K562 (cell line): ENCODE measurements around the gene TMEM200B. TPM values are rescaled to one million over a fixed set of nuclear protein-coding genes. Genes with fewer than 3 reads are reported as not detected.

Experiments used
- CBX5 ChIP-seq: IDR thresholded peaks from 2 replicates; pipeline ENCODE4 v1.6.1; 2014; ENCODE audit warnings: low read depth, borderline replicate concordance
- ETV6 ChIP-seq, 3 experiments: fragments of 150-350 bp in 1 of 3; sonication (generic) in 1 of 3; formaldehyde crosslinking in 1 of 3; IDR thresholded peaks; 2 replicates each; pipeline versions ENCODE4 v1.6.1 to v1.8.0; 2014 to 2022; ENCODE audit warnings: borderline replicate concordance in 2 of 3, low read depth in 2 of 3, antibody characterized with exemption in 1 of 3, low read length in 1 of 3, mild to moderate bottlenecking in 1 of 3, missing genetic modification reagents in 1 of 3
- FOXM1 ChIP-seq, 2 experiments: fragments of 450-650 bp in 1 of 2; sonication (generic) in 1 of 2; formaldehyde crosslinking in 1 of 2; IDR thresholded peaks; 2 replicates each; pipeline versions ENCODE4 v1.6.1 to v1.9.0; 2017 to 2022; ENCODE audit warnings: low read depth in 2 of 2, mild to moderate bottlenecking in 2 of 2, missing genetic modification reagents in 1 of 2, moderate library complexity in 1 of 2
- GTF2F1 ChIP-seq: IDR thresholded peaks from 2 replicates; pipeline ENCODE4 v1.6.1; 2011; ENCODE audit warnings: low read depth, low read length, improper control_type of control experiment
- HDGF ChIP-seq: fragments of 450-650 bp; IDR thresholded peaks from 2 replicates; pipeline ENCODE4 v1.6.1; 2016
- LEF1 ChIP-seq: fragments of 450-650 bp; IDR thresholded peaks from 2 replicates; pipeline ENCODE4 v1.6.1; 2016; ENCODE audit warnings: mild to moderate bottlenecking
- MAFK ChIP-seq: IDR thresholded peaks from 2 replicates; pipeline ENCODE4 v1.6.1; 2011; ENCODE audit warnings: low read length, improper control_type of control experiment
- NBN ChIP-seq: fragments of 450-650 bp; IDR thresholded peaks from 2 replicates; pipeline ENCODE4 v1.6.1; 2016; ENCODE audit warnings: low read depth, mild to moderate bottlenecking
- NCOA2 ChIP-seq, 2 experiments: fragments of 450-650 bp; IDR thresholded peaks; 2 replicates each; pipeline ENCODE4 v1.6.1; 2018; ENCODE audit warnings: mild to moderate bottlenecking in 2 of 2, moderate library complexity in 1 of 2; ENCODE audit not compliant: partially characterized antibody in 2 of 2
- SMAD4 ChIP-seq: fragments of 250-450 bp; sonication (Bioruptor Pico); conservative IDR thresholded peaks from 2 replicates; pipeline ENCODE4 v1.8.0; 2021; ENCODE audit warnings: inconsistent platforms, mild to moderate bottlenecking, moderate library complexity
- TAF7 ChIP-seq: fragments of 450-650 bp; IDR thresholded peaks from 2 replicates; pipeline ENCODE4 v1.6.1; 2016; ENCODE audit warnings: missing genetic modification characterization, missing compliant biosample characterization
- TEAD4 ChIP-seq, 2 experiments: sonication (generic) in 1 of 2; formaldehyde crosslinking in 1 of 2; IDR thresholded peaks; 2 replicates each; pipeline versions ENCODE4 v1.6.1 to v1.8.0; 2012 to 2022; ENCODE audit warnings: borderline replicate concordance in 1 of 2, inconsistent platforms in 1 of 2, low read length in 1 of 2, mild to moderate bottlenecking in 1 of 2, missing genetic modification reagents in 1 of 2
- TOE1 ChIP-seq, 2 experiments: fragments of 450-650 bp in 1 of 2; sonication (generic) in 1 of 2; formaldehyde crosslinking in 1 of 2; IDR thresholded peaks; 2 replicates each; pipeline versions ENCODE4 v1.7.1 to v1.8.0; 2016 to 2022; ENCODE audit warnings: borderline replicate concordance in 2 of 2, mild to moderate bottlenecking in 2 of 2, antibody characterized with exemption in 1 of 2, inconsistent platforms in 1 of 2, low read depth in 1 of 2, missing genetic modification reagents in 1 of 2, moderate library complexity in 1 of 2
- ZFPM2 ChIP-seq: fragments of 250-450 bp; sonication (Bioruptor Pico); IDR thresholded peaks from 2 replicates; pipeline ENCODE4 v1.5.1; 2022; ENCODE audit warnings: mild to moderate bottlenecking
- ZNF583 ChIP-seq: fragments of 250-450 bp; sonication (Bioruptor Pico); IDR thresholded peaks from 2 replicates; pipeline ENCODE4 v1.4.0; 2020
- ZNF592 ChIP-seq: fragments of 450-650 bp; IDR thresholded peaks from 2 replicates; pipeline ENCODE4 v1.6.1; 2017; ENCODE audit warnings: antibody characterized with exemption, mild to moderate bottlenecking
- ZNF766 ChIP-seq: fragments of 200-800 bp; sonication (Bioruptor generic); conservative IDR thresholded peaks from 2 replicates; pipeline ENCODE4 v1.6.1; 2016; ENCODE audit warnings: missing genetic modification characterization, missing compliant biosample characterization
- polyA plus RNA-seq, 8 experiments: library from polyadenylated mRNA; depleted of rRNA in 4 of 8; stranded (reverse) in 5 of 8; unstranded in 3 of 8; fragments of >200 nt; fragmentation: Nextera tagmentation in 2 of 8; fragmentation: Illumina TruSeq in 1 of 8; extraction: Ambion mirVana in 2 of 8; extraction: Trizol in 1 of 8; gene quantifications; 2 replicates each; pipeline versions ENCODE4 v1.2.1 to v1.2.3, GENCODE V29; 2011 to 2014; ENCODE audit warnings: inconsistent platforms in 1 of 8, missing spikeins in 1 of 8
- total RNA-seq, 7 experiments: library from RNA; depleted of rRNA in 6 of 7; stranded (reverse); fragments of >200 nt in 6 of 7; fragmentation: Illumina TruSeq in 2 of 7; extraction: Trizol in 2 of 7; gene quantifications; 2 replicates each; pipeline versions ENCODE4 v1.2.1 to v1.2.3, GENCODE V29; 2011 to 2021; ENCODE audit warnings: low replicate concordance in 1 of 7
- TF ChIP-seq, protein P1 (sequence below): sonication (generic); formaldehyde crosslinking; IDR thresholded peaks from 2 replicates; pipeline ENCODE4 v1.8.1; 2023; ENCODE audit warnings: mild to moderate bottlenecking, missing genetic modification reagents, moderate library complexity
- TF ChIP-seq, protein P2 (sequence below): IDR thresholded peaks from 2 replicates; pipeline ENCODE4 v1.6.1; 2014; ENCODE audit warnings: antibody characterized with exemption

The TMEM200B gene
- total and polyA plus RNA-seq, 9 of the 15 experiments (the other 6 are each of a cell fraction or from before 2014, with no cell fraction given), result 0.04 to 0.35 (median 0.10) TPM; not detected in 1

DNA sequence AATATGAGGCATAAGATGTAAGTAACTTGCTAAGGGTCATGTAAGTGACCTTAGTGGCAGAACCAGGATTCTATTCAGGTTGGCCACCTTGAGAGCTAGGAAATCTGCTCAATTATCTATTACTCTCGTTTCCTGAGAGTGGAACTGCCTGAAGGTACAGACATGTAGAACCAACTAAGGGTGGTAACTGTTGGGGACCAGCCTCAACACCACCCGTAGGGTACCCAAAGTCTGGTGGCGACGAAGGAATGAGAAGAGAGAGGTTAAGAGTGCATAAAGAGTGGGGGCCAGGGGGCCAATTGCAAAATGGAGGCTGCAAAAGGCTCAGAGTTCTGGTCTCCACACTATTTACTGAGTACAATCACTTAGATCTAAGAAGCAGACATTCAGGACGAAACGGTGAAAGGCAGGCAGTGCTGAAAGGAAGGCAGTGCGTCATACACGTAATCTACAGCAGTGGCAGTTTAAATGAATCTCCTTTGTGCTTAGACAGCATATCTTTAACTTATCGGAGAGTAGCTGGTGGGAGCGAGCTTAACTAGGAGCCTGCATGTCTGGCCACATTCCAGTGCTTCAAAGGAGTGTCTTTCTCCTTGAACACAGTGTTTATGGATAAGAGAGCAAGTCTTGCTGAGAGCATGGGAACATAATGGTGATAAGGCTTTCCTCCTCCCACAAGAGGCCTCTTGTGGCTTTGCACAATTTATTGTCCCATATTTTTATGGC lies 33.0 kb upstream of the TMEM200B start (continued):
- TF ChIP-seq ETV6 (IDR thresholded peaks at IDR 0.05; ENCODE audit: borderline replicate concordance in 1 of 2, low read depth in 2 of 2, low read length in 1 of 2) (peak in 1 of 2 experiments; percentile 40; a peak in 1 of 4 replicates), ETV6 (CRISPR knock-in tag; IDR thresholded peaks at IDR 0.05; ENCODE audit: borderline replicate concordance) (no peak), ZNF766 (CRISPR knock-in tag) (peak; percentile 94), TOE1 (IDR thresholded peaks at IDR 0.05; ENCODE audit: borderline replicate concordance) (peak; percentile 79; the same call in 1 of the 2 replicates), TOE1 (CRISPR knock-in tag; IDR thresholded peaks at IDR 0.05; ENCODE audit: borderline replicate concordance, low read depth) (no peak), MAFK (peak; percentile 92), SMAD4 (CRISPR knock-in tag) (peak; percentile 99), NCOA2 (IDR thresholded peaks at IDR 0.05; ENCODE audit: partially characterized antibody in 2 of 2) (peak in 1 of 2 experiments; percentile 87), GTF2F1 (0 out of 2 replicates have a peak, but pooled peaks have one; percentile 26), NBN (peak; percentile 98), ZNF592 (peak; percentile 90), LEF1 (peak; percentile 100), ZFPM2 (CRISPR knock-in tag) (no peak), FOXM1 (IDR thresholded peaks at IDR 0.05; ENCODE audit: low read depth) (peak; percentile 91), FOXM1 (CRISPR knock-in tag; IDR thresholded peaks at IDR 0.05; ENCODE audit: low read depth) (no peak), CBX5 (peak; percentile 45), TEAD4 (IDR thresholded peaks at IDR 0.05; ENCODE audit: low read length) (peak; percentile 96), TEAD4 (CRISPR knock-in tag; IDR thresholded peaks at IDR 0.05; ENCODE audit: borderline replicate concordance) (no peak), TAF7 (tag) (no peak), ZNF583 (peak; percentile 69; the same call in 1 of the 2 replicates), HDGF (peak; percentile 82; the same call in 1 of the 2 replicates)
- TF ChIP-seq, protein P1, sequence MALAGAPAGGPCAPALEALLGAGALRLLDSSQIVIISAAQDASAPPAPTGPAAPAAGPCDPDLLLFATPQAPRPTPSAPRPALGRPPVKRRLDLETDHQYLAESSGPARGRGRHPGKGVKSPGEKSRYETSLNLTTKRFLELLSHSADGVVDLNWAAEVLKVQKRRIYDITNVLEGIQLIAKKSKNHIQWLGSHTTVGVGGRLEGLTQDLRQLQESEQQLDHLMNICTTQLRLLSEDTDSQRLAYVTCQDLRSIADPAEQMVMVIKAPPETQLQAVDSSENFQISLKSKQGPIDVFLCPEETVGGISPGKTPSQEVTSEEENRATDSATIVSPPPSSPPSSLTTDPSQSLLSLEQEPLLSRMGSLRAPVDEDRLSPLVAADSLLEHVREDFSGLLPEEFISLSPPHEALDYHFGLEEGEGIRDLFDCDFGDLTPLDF (CRISPR knock-in tag), result peak; percentile 24; the same call in 1 of the 2 replicates
- TF ChIP-seq, protein P2, sequence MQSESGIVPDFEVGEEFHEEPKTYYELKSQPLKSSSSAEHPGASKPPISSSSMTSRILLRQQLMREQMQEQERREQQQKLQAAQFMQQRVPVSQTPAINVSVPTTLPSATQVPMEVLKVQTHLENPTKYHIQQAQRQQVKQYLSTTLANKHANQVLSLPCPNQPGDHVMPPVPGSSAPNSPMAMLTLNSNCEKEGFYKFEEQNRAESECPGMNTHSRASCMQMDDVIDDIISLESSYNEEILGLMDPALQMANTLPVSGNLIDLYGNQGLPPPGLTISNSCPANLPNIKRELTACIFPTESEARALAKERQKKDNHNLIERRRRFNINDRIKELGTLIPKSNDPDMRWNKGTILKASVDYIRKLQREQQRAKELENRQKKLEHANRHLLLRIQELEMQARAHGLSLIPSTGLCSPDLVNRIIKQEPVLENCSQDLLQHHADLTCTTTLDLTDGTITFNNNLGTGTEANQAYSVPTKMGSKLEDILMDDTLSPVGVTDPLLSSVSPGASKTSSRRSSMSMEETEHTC, result peak; percentile 46; the same call in 1 of the 2 replicates
